ENCODE data around the gene PHACTR1.

GRCh38 chr6:13152764-13153163 is 436.2 kb downstream of the PHACTR1 start:
- TF ChIP-seq CTCF (IDR thresholded peaks at IDR 0.05), result no peak
- TF ChIP-seq POLR2A (IDR thresholded peaks at IDR 0.05; ENCODE audit: low read length), result no peak
- TF ChIP-seq CBX8 (IDR thresholded peaks at IDR 0.05), result no peak
- TF ChIP-seq CHD2 (IDR thresholded peaks at IDR 0.05; ENCODE audit: low read length, partially characterized antibody), result no peak
- no peak for TF ChIP-seq MAX (IDR thresholded peaks at IDR 0.05)
- no peak for TF ChIP-seq REST (IDR thresholded peaks at IDR 0.05)
- TF ChIP-seq RFX5 (IDR thresholded peaks at IDR 0.05), result no peak
- TF ChIP-seq PBX3 (IDR thresholded peaks at IDR 0.05), result no peak
- no peak for TF ChIP-seq EHF (CRISPR knock-in tag; IDR thresholded peaks at IDR 0.05)
- no peak for TF ChIP-seq MAFK (IDR thresholded peaks at IDR 0.05; ENCODE audit: partially characterized antibody)
- TF ChIP-seq ELK1 (IDR thresholded peaks at IDR 0.05; ENCODE audit: low read depth, low read length), result no peak

Data from A549 (cell line).